ENCODE results near the gene SMCO2. TPM values are rescaled to one million over a fixed set of nuclear protein-coding genes. Genes with fewer than 3 reads are reported as not detected.

Gene SMCO2
- total and polyA plus RNA-seq, 2 of the 4 experiments (the other 2 are of a cell fraction) = 0.19 TPM; not detected in 1

DNA sequence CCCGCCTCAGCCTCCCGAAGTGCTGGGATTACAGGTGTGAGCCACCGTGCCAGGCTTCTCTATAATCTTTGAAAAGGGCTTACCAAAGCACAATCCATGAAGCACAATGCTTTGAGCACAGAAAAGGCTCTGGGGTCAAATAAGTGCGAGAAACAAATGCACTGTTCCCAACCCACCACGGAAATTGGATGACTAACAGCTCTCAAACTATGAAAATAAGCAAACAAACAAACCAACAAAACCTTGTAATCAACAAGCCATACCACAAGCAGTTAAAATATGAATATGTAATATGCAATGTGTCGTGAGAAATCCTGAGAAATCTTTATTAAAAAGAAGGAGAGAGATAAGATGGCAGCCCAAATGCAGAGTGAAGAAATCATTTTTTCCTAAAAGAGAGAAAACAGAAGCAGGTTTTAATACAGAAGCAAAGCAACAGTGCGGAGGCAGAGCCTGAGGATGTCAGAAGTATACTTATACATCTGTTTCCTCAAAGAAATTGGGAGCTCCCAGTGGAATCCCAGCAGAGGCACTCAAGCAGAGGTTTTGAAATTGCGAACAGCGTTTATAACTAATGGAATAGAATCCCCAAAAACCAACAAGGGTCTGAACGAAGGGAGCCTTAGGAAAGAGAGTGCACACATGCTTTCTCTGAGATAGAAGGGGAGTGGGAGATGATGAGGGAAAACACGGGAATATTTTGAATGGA is 17.1 kb downstream of the SMCO2 start:
- Histone ChIP-seq H3K4ac (ENCODE audit: low read depth, low read length) (no peak overlapping the region), H3K4me2 (ENCODE audit: low read depth, low read length) (no peak overlapping the region), H2BK120ac (ENCODE audit: low read depth, low read length) (no peak overlapping the region), H4K20me1 (ENCODE audit: insufficient read depth, low read length) (no peaks in the 10 kb centered on the region), H3K27ac (ENCODE audit: insufficient read depth, low read length) (no peak overlapping the region), H4K5ac (ENCODE audit: low read depth, low read length) (no peak overlapping the region), H2BK5ac (ENCODE audit: low read depth, low read length, poor library complexity, severe bottlenecking) (no peak overlapping the region), H3K18ac (ENCODE audit: low read depth, low read length) (no peak overlapping the region), H3K23ac (ENCODE audit: low read depth, low read length) (no peak overlapping the region), H3K4me3 (ENCODE audit: insufficient read depth, low read depth, low read length) (no peak overlapping the region), H2AFZ (replicated peaks; ENCODE audit: low read length, poor library complexity) (no peak overlapping the region), H2AK9ac (replicated peaks; ENCODE audit: low read depth, low read length, poor library complexity) (no peak overlapping the region), H3K56ac (ENCODE audit: extremely low read depth, insufficient read depth, low read length) (no peak overlapping the region), H3K4me1 (ENCODE audit: control insufficient read depth, insufficient read depth, low read length) (peaks cover 2% of the 10 kb centered on the region; the same call in 1 of the 2 replicates), H3K79me1 (ENCODE audit: low read depth in 1 of 2, low read length in 2 of 2) (no peaks in the 10 kb centered on the region; a peak in 1 of 4 replicates), H4K91ac (ENCODE audit: insufficient read depth, low read depth, low read length) (no peak overlapping the region), H3K9ac (ENCODE audit: low read depth, low read length) (no peak overlapping the region), H2AK5ac (ENCODE audit: low read depth, low read length) (no peak overlapping the region), H2BK15ac (ENCODE audit: low read depth, low read length) (no peak overlapping the region), H3K27me3 (ENCODE audit: control insufficient read depth, insufficient read depth, low read length) (no peaks in the 10 kb centered on the region), H3K9me1 (ENCODE audit: insufficient read depth, low read length) (no peaks in the 10 kb centered on the region), H4K8ac (ENCODE audit: low read depth in 2 of 2, low read length in 2 of 2) (no peak overlapping the region), H3K36me3 (ENCODE audit: control insufficient read depth, insufficient read depth, low read length) (no peaks in the 10 kb centered on the region), H3K14ac (replicated peaks; ENCODE audit: low read depth, low read length) (no peak overlapping the region), H2BK20ac (ENCODE audit: low read depth, low read length) (no peak overlapping the region; the same call in 1 of the 2 replicates), H3K9me3 (ENCODE audit: control insufficient read depth, insufficient read depth, low read length) (no peaks in the 10 kb centered on the region)
- CTCF ChIA-PET = no interaction called here
- TF ChIP-seq MAZ (IDR thresholded peaks at IDR 0.05; ENCODE audit: borderline replicate concordance, low read depth, low read length) = no peak
- TF ChIP-seq MAFK (IDR thresholded peaks at IDR 0.05; ENCODE audit: low read depth, low read length) = no peak
- no peak for TF ChIP-seq RCOR1 (IDR thresholded peaks at IDR 0.05; ENCODE audit: insufficient replicate concordance, low read length)
- TF ChIP-seq SMC3 (IDR thresholded peaks at IDR 0.05; ENCODE audit: low read depth, low read length) = no peak
- no peak for TF ChIP-seq BHLHE40 (IDR thresholded peaks at IDR 0.05; ENCODE audit: low read depth, low read length)
- no peak for TF ChIP-seq CEBPB (IDR thresholded peaks at IDR 0.05; ENCODE audit: low read depth, low read length)
- TF ChIP-seq POLR2A (IDR thresholded peaks at IDR 0.05; ENCODE audit: low read depth, low read length) = no peak
- TF ChIP-seq CHD1 (IDR thresholded peaks at IDR 0.05; ENCODE audit: low read depth, low read length) = no peak
- no peak for TF ChIP-seq MXI1 (IDR thresholded peaks at IDR 0.05; ENCODE audit: borderline replicate concordance, low read depth, low read length)
- no peak for TF ChIP-seq FOS (IDR thresholded peaks at IDR 0.05; ENCODE audit: low read depth, low read length)
- TF ChIP-seq RAD21 (IDR thresholded peaks at IDR 0.05; ENCODE audit: low read length) = no peak
- no peak for TF ChIP-seq RFX5 (IDR thresholded peaks at IDR 0.05; ENCODE audit: low read depth, low read length)
- ATAC-seq (ENCODE audit: low read depth) (no peak; the same call in 1 of the 2 replicates), DNase-seq (no peak)
- dilution Hi-C loops (cut with HindIII; ENCODE audit: low sequenced_read_pairs, unreplicated experiment) = no loop called here
- no TSS peak for BruUV-seq (replicated peaks)
- POLR2A ChIA-PET (ENCODE audit: unreplicated experiment) = no interaction called here
- 20% methylated on average over 1 of the region's 11 CpGs; no CpG with 5 or more reads in 1 of the 2 experiments for WGBS, 2 experiments (ENCODE audit: extremely low coverage in 2 of 2, insufficient read length in 1 of 2)
- in situ Hi-C loops (cut with MboI; ENCODE audit: low sequenced_read_pairs) = no loop called here
- intact Hi-C loops (cut with micrococcal nuclease) = no loop called here
